ENCODE data around the gene SPTB. TPM values are rescaled to one million over a fixed set of nuclear protein-coding genes. Genes with fewer than 3 reads are reported as not detected.
A peak's percentile ranks its signal among the peaks of the same experiment; 100 is the strongest.

The SPTB gene
- under 0.01 TPM in 1 of 2 replicates, not detected in the other for total RNA-seq (ENCODE audit: low replicate concordance)

DNA sequence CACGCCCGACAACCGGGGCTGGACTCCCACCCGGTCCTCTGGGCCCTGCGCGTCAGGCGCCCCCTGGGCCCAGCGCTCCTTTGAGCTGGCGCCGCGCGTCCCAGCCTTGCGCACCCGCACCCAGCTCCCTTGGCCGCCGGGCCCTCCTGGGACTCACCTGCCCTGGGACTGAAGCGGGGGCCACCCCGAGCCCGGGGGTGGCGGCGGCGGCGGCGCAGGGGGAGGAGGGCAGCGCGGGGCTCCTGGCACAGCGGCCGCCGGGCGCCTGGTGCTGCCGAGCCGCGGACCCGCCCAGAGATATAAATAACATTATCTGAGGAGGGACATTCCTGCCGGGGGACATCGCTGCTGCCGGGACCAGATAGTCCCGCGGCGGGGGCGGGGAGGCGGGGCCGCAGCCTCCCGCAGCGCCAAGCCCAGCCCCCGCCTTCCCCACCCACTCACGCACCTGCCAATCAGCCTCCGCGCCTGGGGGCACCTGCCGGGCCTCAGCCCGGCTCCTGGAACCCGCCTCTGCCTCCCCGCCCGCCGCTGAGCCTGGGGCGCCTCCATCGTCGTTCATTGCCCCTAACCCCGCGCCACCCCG, at the start of gene SPTB:
Gene SPTB (minus strand): TSS at position 273 of the 586 bp plus-strand sequence. CDS start 56,813 bp downstream, outside the sequence.
- peak within 1 kb of the TSS; percentile 9 for H3K4me3 ChIP-seq (ENCODE audit: low read depth, low read length)
- no peak for DNase-seq (ENCODE audit: low read depth)
- no peak for TF ChIP-seq CTCF (IDR thresholded peaks at IDR 0.05; ENCODE audit: insufficient read depth, low read length)

GRCh38 chr14:64929014-64929359, 49.3 kb upstream of the SPTB start:
- DNase-seq (ENCODE audit: low read depth) = no peak
- no peak for TF ChIP-seq CTCF (IDR thresholded peaks at IDR 0.05; ENCODE audit: insufficient read depth, low read length)
- H3K4me3 ChIP-seq (ENCODE audit: low read depth, low read length) = no peak overlapping the region

- no peak for TF ChIP-seq CTCF (IDR thresholded peaks at IDR 0.05; ENCODE audit: insufficient read depth, low read length)
- no peak for DNase-seq (ENCODE audit: low read depth)
- H3K4me3 ChIP-seq (ENCODE audit: low read depth, low read length) = no peak overlapping the region
Observed at GRCh38 chr14:64928239-64929013, 48.7 kb upstream of the SPTB start.

DNA sequence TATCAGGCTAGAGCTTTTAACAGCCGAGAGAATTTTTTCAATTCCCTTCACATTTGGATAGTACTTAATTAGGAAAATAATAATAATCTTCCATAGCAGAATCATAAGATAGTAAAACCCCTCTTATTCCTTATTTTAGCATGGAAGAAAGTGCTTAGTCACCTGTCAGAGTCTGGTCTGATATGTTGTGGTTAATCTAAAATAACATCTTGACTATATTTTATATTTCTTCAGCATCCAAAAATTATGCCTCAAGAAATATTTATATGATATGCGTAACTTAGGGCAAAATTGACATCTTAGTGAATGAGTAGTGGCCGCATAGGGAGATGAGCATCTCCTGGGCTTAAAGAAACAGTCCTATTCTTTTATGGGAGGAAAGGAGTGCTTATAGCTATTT, 47.3 kb upstream of the SPTB start:
- TF ChIP-seq CTCF (IDR thresholded peaks at IDR 0.05; ENCODE audit: insufficient read depth, low read length) = no peak
- no peak for DNase-seq (ENCODE audit: low read depth)
- H3K4me3 ChIP-seq (ENCODE audit: low read depth, low read length) = no peak overlapping the region

GRCh38 chr14:64926398-64926995, 46.8 kb upstream of the SPTB start:
- no peak for DNase-seq (ENCODE audit: low read depth)
- TF ChIP-seq CTCF (IDR thresholded peaks at IDR 0.05; ENCODE audit: insufficient read depth, low read length) = no peak
- H3K4me3 ChIP-seq (ENCODE audit: low read depth, low read length) = no peak overlapping the region

DNA sequence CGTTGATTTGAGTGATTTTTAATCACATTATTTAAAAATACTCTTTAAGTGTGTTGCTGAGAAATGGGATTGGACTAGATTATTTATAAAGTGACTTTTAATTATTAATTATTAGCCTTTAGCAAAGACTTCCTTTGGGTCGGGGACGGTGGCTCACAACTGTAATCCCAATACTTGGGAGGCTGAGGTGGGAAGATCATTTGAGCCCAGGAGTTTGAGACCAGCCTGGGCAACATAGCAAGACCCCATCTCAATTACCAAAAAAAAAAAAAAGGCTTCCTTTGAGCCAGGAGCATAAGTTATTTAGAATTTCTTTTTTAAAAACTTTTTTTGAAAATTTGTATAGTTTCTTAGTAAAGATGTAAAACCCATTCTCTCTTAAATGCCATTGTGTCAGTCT, 43.3 kb upstream of the SPTB start:
- no peak overlapping the region for H3K4me3 ChIP-seq (ENCODE audit: low read depth, low read length)
- no peak for DNase-seq (ENCODE audit: low read depth)
- TF ChIP-seq CTCF (IDR thresholded peaks at IDR 0.05; ENCODE audit: insufficient read depth, low read length) = no peak
